ENCODE results near the gene ZFPL1.
"Not testable (repeated sequence)": the region's sequence is repeated elsewhere in the genome, so short reads cannot be mapped to it uniquely, and the experiment has no call there.

Gene ZFPL1

DNA sequence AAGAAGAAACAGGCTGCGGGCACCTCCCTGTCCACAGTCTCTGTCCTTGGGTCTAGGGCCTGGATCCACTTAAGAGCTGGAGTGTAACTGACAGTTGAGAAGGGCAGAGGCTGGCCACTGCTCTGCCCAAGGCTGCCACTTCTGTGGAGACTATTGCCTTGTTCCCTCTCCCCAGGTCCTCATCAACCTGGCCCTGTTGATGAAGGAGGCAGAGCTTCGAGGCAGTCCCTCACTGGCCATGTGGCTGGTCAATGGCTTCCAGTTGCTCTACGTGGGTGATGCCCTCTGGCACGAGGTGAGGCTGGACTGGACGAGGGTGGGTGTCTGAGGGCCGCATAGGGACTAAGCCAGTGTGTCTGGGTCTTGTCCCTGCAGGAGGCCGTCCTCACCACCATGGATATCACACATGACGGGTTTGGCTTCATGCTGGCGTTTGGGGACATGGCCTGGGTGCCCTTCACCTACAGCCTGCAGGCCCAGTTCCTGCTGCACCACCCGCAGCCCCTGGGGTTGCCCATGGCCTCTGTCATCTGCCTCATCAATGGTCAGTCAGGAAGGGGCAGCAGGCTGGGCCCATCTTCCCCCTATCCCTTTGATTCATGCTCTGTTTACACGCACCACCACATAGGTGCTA is 30.6 kb downstream of the ZFPL1 start:
- no peak for DNase-seq (ENCODE audit: low spot score)

- DNase-seq (ENCODE audit: low spot score), result no peak
These were observed 31.5 kb downstream of the ZFPL1 start for GRCh38 chr11:65115361-65116082.

DNA sequence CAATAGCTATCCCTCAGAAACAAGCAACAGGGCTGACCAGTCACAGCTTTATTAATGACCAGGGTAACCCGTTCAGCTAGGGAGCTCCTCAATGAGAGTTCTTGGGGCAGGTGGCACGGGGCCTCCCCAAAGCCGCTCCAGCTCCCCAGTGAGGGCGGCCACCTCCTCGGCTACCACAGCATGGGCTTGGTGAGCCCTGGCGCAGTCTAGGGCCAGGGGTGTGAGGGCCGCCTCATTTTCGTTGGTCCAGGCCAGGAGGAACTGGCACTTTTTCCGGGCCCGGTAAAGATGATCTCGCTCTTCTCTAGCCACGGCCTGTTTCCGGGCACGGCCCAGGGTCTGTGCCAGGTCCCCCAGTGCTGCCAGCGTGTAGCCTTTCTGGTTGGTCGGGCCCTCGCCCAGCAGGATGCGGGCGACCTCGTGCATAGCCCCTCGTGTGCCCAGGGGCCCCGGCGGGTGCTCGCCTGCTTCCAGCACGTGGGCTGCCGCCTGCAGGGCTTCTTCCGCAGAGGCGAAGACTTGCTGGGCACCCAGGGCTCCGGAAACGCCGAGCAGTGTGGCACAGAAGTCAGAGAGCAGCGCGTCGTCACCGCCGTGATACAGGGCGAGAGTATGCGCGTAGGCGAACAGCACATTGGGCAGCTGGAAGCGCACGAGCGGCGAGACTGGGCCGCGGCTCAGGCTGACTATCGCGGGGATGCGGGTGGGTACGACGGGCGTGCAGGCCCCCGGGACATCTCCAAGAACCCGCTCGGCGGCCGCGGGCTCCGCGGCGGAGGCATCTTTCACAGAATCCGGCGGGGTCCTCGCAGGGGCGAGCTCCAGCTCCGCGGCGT is 32.6 kb downstream of the ZFPL1 start:
- DNase-seq (ENCODE audit: low spot score), result peak; percentile 93

GRCh38 chr11:65117206-65118096 is 33.4 kb downstream of the ZFPL1 start, which contains the start of gene ZNHIT2:
TSS of gene ZNHIT2 (minus strand) at chr11:65117701. CDS start at chr11:65117653, 48 bp downstream.
- peak; percentile 98 for DNase-seq (ENCODE audit: low spot score)

GRCh38 chr11:65118097-65118837 is 34.2 kb downstream of the ZFPL1 start:
- DNase-seq (ENCODE audit: low spot score), result no peak

DNA sequence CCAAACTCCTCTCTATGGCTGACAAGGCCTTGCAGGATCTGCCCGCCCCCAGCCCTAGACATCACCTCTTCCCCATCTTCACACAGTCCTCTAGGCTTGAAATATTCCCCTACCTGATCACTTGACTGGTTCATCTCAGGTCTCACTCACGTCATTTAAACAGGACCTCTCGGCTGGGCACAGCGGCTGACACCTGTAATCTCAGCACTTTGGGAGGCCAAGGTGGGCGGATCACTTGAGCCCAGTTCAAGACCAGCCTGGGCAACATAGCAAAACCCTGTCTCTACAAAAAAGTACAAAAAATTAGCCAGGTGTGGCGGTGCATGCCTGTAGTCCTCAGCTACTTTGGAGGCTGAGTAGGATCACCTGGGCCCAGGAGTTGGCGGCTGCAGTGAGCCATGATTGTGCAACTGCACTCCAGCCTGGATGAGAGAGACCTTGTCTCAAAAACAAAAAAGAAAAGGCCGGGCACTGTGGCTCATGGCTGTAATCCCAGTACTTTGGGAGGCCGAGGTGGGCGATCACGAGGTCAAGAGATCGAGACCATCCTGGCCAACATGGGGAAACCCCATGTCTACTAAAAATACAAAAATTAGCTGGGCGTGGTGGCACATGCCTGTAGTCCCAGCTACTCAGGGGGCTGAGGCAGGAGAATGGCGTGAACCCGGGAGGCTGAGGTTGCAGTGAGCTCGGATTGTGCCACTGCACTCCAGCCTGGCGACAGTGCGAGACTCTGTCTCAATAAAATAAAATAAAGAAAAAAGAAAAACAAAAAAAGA is 35.1 kb downstream of the ZFPL1 start:
- DNase-seq (ENCODE audit: low spot score), result not testable (repeated sequence)

DNA sequence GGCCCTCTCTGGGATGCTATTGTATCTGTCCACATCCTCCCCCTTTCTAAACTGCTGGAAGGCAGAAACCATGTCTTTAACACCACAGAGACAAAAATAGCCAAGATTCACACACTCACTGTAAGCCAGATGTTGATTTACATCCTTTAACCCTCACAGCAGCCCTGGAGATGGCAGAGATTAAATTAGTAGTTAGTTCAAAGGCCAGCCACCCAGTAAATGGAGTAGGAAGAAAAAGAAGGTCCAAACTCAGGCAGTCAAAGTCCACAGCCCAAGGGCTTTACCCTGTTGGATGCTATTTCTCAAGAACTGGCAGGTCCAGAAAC is 35.6 kb downstream of the ZFPL1 start:
- DNase-seq (ENCODE audit: low spot score), result no peak

GRCh38 chr11:65120831-65121230 is 36.8 kb downstream of the ZFPL1 start:
- no peak for DNase-seq (ENCODE audit: low spot score)

DNA sequence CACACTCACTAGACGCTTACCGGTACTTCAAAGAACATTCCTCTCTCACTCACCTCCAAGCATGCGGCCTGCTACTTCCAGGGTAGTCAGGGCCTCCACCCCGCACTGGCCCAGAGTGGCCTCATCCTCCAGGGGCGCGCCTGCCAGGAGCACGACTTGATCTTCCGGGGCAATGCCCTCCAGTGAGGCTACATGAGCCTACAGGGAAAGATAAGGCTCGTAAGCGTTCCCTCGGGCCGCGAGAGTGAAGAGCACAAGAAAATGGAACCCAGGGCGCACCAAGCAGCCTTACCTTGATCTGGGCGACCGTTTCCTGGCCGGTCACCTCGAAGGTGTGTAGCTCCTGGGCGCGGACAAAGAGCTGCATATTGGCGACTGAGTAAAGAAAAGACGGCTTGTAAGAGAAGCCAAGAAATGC is 37.4 kb downstream of the ZFPL1 start:
- DNase-seq (ENCODE audit: low spot score), result peak; percentile 63

DNA sequence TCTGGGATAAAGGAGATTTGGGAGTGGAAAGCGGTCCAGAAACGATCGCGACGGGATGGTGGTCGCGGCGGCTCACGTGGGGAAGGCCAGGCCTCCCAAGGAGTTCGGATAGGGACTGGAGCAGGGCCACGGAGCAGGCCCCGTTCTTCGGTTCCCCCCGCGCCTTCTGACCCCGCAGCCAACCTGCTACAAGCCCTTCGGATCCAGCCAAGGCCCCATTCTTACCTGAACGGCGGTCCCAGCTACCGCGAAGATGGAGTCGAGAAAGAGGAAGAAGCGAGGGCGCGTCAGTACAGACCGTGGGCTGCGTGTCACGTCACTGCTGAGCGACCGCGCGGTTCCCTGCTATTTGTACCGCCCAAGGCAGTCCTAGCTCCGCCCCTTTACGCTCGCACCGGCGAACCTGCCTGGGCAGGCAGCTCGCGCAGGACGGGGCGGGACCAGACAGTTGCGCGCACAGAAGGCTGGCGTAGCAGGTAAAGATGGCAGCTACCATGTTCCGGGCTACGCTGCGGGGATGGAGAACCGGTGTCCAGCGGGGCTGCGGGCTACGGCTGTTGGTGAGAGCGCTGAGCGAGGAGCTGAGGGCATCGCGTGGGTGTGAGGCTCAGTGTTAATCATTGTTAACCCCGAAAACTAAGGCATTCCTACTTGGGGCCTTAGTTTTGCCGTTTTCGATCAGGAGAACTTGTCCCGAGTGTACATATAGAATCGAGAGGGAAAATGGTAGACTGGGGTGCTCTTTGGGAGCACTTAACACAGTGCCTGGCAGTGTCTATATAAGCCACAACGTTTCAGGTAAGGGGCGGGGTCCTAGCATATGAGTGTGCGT is 38.1 kb downstream of the ZFPL1 start, which contains the start of the genes FAU and MRPL49:
Gene FAU (minus strand): TSS at position 270 of the 832 bp plus-strand sequence. CDS start 321 bp downstream, outside the sequence.
Gene MRPL49 (plus strand): TSS at position 457 of the 832 bp plus-strand sequence. CDS start 26 bp downstream, at position 483.
- DNase-seq (ENCODE audit: low spot score), result peak; percentile 97

- DNase-seq (ENCODE audit: low spot score), result no peak
These were observed 40.6 kb downstream of the ZFPL1 start for GRCh38 chr11:65124480-65125196.

DNA sequence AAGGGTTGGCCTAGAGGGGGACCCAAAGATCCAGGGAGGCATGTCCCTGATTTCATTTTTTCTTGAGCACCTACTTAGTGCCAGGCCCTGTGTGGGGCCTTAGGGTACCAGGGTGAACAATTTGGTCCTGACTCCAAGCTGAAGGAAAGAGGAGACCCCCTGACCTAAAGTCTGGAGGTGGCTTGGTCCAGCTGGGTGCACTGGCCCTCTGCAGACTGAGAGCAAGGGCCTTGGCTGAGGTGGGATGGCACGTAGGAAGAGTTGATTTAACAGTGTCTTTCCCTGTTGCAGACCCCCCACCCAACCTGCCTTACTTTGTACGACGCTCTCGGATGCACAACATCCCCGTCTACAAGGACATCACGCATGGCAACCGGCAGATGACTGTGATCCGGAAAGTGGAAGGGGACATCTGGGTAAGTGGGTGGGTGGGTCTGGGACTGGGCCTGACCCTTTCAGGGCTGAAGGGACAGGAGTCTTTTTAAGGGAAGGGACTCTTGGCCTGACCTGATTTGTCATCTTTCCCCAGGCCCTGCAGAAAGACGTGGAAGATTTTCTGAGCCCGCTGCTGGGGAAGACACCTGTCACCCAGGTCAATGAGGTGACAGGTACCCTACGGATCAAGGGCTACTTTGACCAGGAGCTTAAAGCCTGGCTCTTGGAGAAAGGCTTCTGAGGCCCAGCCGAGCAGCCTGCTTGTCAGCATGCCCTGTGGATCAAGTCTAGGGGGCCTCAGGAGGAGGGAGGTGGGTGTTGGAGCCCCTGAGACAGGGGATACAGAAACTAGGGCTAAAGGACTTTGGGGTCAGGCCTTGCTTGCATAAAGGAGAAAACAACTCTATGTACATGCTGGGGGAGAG is 41.4 kb downstream of the ZFPL1 start:
- DNase-seq (ENCODE audit: low spot score), result no peak

GRCh38 chr11:65126624-65127274 is 42.7 kb downstream of the ZFPL1 start:
- DNase-seq (ENCODE audit: low spot score), result no peak

DNA sequence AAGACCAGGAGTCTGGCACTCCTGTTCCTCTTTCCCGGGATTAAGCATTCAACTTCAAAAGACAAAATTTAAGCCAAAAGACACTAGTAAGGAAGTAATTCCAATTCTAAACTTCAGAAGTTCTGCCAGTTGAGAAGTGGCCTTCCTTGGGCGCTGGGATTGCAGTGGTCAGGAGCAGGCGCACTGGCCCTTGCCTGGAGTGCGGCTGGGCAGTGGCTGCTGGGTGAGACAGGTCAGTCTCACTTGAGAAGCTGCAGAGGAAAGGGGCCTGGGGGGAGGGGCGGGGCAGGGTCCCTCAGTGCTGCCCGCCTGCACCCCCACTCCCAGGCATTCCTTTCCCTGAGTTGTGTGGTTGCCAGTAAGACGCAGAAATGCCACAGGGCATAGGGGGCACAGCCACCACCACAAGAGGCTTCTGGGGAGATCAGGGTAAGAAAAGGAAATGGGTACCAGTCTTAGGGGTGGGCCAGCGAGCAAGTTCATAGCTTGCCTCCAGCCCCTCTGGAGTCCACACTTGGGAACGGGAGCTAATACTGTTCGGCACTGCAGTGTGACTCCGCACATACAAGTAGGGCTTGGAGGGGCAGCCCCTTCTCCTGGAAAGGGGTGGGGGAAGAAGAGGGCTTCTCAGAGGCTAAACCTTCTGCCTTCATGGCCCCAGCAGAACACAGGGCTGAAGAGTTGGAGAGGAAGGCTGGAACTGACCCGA is 43.6 kb downstream of the ZFPL1 start:
- DNase-seq (ENCODE audit: low spot score), result no peak

DNA sequence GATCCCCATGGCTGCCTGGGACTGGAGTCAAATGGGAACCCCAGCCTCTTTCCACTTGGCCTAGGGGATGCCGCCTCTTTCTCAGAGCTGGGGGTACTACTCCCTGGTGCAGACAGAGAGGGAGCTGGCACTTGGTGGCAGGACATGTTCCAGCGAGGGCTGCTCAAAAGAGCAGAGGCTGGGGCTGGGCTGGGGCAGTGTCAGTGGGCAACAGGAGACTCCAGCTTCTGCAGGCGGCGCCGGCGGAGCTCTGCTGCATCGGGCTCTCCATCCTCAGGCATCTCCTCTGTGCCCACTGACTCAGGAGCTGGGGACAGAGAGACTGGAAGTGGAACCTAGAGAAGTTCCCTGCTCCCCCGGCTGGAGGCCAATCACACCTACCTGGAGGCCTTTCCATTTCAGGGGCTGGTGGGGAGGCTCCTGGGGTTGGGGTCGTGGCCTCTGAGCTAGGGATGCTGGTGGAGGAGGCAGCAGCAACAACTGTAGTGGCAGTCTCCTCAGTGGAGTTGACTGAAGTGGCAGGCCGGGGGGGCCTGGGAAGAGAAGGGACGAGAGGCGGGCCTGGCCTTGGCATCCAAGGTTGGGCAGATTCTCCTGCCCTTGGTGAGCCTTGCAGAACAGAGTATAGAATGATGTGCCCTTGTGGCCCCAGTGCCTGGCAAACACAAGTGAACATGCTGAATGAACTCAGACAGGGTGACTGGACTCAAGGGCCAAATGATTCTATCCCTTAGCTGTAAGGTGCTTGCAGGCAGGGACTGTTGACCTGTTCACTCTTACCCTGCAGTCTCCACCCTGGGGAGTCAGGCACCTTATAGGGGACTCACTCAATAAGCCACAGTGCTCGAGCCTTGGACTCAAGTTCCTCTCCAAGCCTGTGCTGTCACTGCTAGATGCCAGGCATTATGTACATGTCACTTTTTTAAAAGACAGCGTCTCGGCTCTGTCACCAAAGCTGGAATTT is 44.4 kb downstream of the ZFPL1 start:
- no peak for DNase-seq (ENCODE audit: low spot score)
